Right lobe of liver (tissue), 4 donors: ENCODE measurements around the gene EDA.

ENCODE experiments used
- POLR2A ChIP-seq: fragments of 450-650 bp; IDR thresholded peaks from one replicate; pipeline ENCODE4 v1.6.1; 2017; ENCODE audit warnings: antibody characterized with exemption, mild to moderate bottlenecking
- TF ChIP-seq, protein P1 (sequence below), 4 donors: fragments of 200-600 bp in 3 of 4; fragments of 450-650 bp in 1 of 4; IDR thresholded peaks; one replicate each; pipeline versions ENCODE4 v1.5.1 to v1.8.0; 2016 to 2022; ENCODE audit warnings: antibody characterized with exemption in 4 of 4, mild to moderate bottlenecking in 2 of 4
- donor health status: DM: no; HTN: no; CAD: no.
- donor health status: DM: no; HTN: no; CAD: no.
- donor health status: DM: no; HTN: yes; CAD: no.

DNA sequence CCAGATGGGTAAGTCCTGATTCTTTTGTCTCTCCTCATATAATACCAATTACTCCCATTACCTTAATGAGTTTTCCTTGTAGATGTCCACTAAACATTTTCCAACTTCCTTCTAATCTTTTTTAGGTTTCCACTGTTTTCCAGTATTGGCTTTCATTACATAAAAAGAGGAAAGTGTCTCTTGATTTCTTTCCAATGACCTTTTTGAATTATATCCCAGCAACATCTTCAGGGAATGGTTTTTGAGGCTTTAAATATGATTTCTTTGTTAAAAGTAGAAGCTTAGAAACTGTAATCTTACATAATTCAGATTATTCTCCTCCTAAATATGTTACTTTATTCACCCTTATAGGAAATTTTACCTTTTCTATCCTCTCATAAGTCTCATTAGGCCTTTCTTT lies 298.9 kb downstream of the EDA start:
- TF ChIP-seq, protein P1, sequence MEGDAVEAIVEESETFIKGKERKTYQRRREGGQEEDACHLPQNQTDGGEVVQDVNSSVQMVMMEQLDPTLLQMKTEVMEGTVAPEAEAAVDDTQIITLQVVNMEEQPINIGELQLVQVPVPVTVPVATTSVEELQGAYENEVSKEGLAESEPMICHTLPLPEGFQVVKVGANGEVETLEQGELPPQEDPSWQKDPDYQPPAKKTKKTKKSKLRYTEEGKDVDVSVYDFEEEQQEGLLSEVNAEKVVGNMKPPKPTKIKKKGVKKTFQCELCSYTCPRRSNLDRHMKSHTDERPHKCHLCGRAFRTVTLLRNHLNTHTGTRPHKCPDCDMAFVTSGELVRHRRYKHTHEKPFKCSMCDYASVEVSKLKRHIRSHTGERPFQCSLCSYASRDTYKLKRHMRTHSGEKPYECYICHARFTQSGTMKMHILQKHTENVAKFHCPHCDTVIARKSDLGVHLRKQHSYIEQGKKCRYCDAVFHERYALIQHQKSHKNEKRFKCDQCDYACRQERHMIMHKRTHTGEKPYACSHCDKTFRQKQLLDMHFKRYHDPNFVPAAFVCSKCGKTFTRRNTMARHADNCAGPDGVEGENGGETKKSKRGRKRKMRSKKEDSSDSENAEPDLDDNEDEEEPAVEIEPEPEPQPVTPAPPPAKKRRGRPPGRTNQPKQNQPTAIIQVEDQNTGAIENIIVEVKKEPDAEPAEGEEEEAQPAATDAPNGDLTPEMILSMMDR (IDR thresholded peaks at IDR 0.05): no peak
- TF ChIP-seq POLR2A: no peak
